IPS DF 6.9 (cell line): ENCODE data around the gene MACROH2A1.

Source experiments
- DNase-seq: peaks from one replicate; pipeline ENCODE4 v3.0.0-alpha.2; 2013; ENCODE audit warnings: low read depth, low spot score
- H3K27ac ChIP-seq: one replicate; pipeline ENCODE4 v1.5.1; 2013; ENCODE audit warnings: low read length, control low read depth
- H3K27me3 ChIP-seq: 2 replicates; pipeline ENCODE4 v1.6.1; 2013; ENCODE audit warnings: mild to moderate bottlenecking, low read length; ENCODE audit not compliant: control insufficient read depth, insufficient read depth
- H3K36me3 ChIP-seq: 2 replicates; pipeline ENCODE4 v1.6.1; 2013; ENCODE audit warnings: low read length; ENCODE audit not compliant: control insufficient read depth, insufficient read depth
- H3K4me1 ChIP-seq: 2 replicates; pipeline ENCODE4 v1.6.1; 2013; ENCODE audit warnings: low read length; ENCODE audit not compliant: control insufficient read depth, insufficient read depth
- H3K4me3 ChIP-seq: 2 replicates; pipeline ENCODE4 v1.5.1; 2013; ENCODE audit warnings: mild to moderate bottlenecking, low read length
- H3K9me3 ChIP-seq: 2 replicates; pipeline ENCODE4 v1.6.1; 2013; ENCODE audit warnings: low read length, inconsistent platforms; ENCODE audit not compliant: control insufficient read depth, insufficient read depth
- WGBS: extraction: QIAGEN DNeasy Blood & Tissue Kit; methylation state at CpG from one replicate; pipeline ENCODE4 v1.1.7; 2013; ENCODE audit warnings: mixed read lengths, missing lambda C conversion rate; ENCODE audit not compliant: insufficient read length, insufficient coverage; 5-methylcytosine and 5-hydroxymethylcytosine counted together

The MACROH2A1 gene

GRCh38 chr5:135315386-135315785, 83.6 kb downstream of the MACROH2A1 start:
- H3K27me3 ChIP-seq, result no peaks in the 10 kb centered on the region
- WGBS, result no CpG with 5 or more reads among the region's 2 CpGs
- no peak for DNase-seq
- no peak overlapping the region for H3K4me3 ChIP-seq
- no peaks in the 10 kb centered on the region for H3K9me3 ChIP-seq
- no peaks in the 10 kb centered on the region for H3K36me3 ChIP-seq
- no peaks in the 10 kb centered on the region for H3K4me1 ChIP-seq
- H3K27ac ChIP-seq, result no peak overlapping the region

GRCh38 chr5:135313946-135314345, 85.1 kb downstream of the MACROH2A1 start:
- WGBS, result no CpG with 5 or more reads among the region's 2 CpGs
- Histone ChIP-seq H3K4me1 (no peaks in the 10 kb centered on the region), H3K9me3 (no peaks in the 10 kb centered on the region), H3K27me3 (no peaks in the 10 kb centered on the region), H3K27ac (no peak overlapping the region), H3K36me3 (no peaks in the 10 kb centered on the region), H3K4me3 (no peak overlapping the region)
- DNase-seq, result no peak

GRCh38 chr5:135313405-135313804, 85.6 kb downstream of the MACROH2A1 start:
- Histone ChIP-seq H3K36me3 (no peaks in the 10 kb centered on the region), H3K27me3 (no peaks in the 10 kb centered on the region), H3K9me3 (no peaks in the 10 kb centered on the region), H3K4me3 (no peak overlapping the region), H3K4me1 (no peaks in the 10 kb centered on the region), H3K27ac (no peak overlapping the region)
- WGBS, result no CpG with 5 or more reads among the region's 4 CpGs
- no peak for DNase-seq

- 0 out of 2 replicates have a peak, but pooled peaks cover 1% of the 10 kb centered on the region for H3K4me1 ChIP-seq
- no peaks in the 10 kb centered on the region for H3K27me3 ChIP-seq
- H3K36me3 ChIP-seq, result no peaks in the 10 kb centered on the region
- WGBS, result no CpG with 5 or more reads among the region's 10 CpGs
- no peak overlapping the region for H3K4me3 ChIP-seq
- no peak overlapping the region for H3K27ac ChIP-seq
- no peaks in the 10 kb centered on the region for H3K9me3 ChIP-seq
- no peak for DNase-seq
These were observed 86.6 kb downstream of the MACROH2A1 start for GRCh38 chr5:135312255-135312935.

GRCh38 chr5:135310328-135310989, 88.6 kb downstream of the MACROH2A1 start:
- no CpG with 5 or more reads among the region's 5 CpGs for WGBS
- H3K4me1 ChIP-seq, result 0 out of 2 replicates have a peak, but pooled peaks cover 1% of the 10 kb centered on the region
- H3K36me3 ChIP-seq, result no peaks in the 10 kb centered on the region
- no peaks in the 10 kb centered on the region for H3K27me3 ChIP-seq
- no peak overlapping the region for H3K27ac ChIP-seq
- DNase-seq, result no peak
- no peak overlapping the region for H3K4me3 ChIP-seq
- H3K9me3 ChIP-seq, result no peaks in the 10 kb centered on the region

- Histone ChIP-seq H3K9me3 (no peaks in the 10 kb centered on the region), H3K36me3 (no peaks in the 10 kb centered on the region), H3K4me1 (0 out of 2 replicates have a peak, but pooled peaks cover 1% of the 10 kb centered on the region), H3K27me3 (no peaks in the 10 kb centered on the region), H3K27ac (no peak overlapping the region), H3K4me3 (no peak overlapping the region)
- no CpG with 5 or more reads among the region's 7 CpGs for WGBS
- no peak for DNase-seq
These were observed 89.4 kb downstream of the MACROH2A1 start for GRCh38 chr5:135309391-135310327.

GRCh38 chr5:135308752-135309151, 90.3 kb downstream of the MACROH2A1 start:
- Histone ChIP-seq H3K4me3 (no peak overlapping the region), H3K9me3 (no peaks in the 10 kb centered on the region), H3K36me3 (no peaks in the 10 kb centered on the region), H3K27me3 (no peaks in the 10 kb centered on the region), H3K4me1 (peaks cover 1% of the 10 kb centered on the region; the same call in 1 of the 2 replicates), H3K27ac (no peak overlapping the region)
- no CpG with 5 or more reads among the region's 5 CpGs for WGBS
- DNase-seq, result no peak

GRCh38 chr5:135308245-135308644, 90.8 kb downstream of the MACROH2A1 start:
- Histone ChIP-seq H3K4me3 (no peak overlapping the region), H3K9me3 (no peaks in the 10 kb centered on the region), H3K36me3 (no peaks in the 10 kb centered on the region), H3K27me3 (no peaks in the 10 kb centered on the region), H3K4me1 (peaks cover 1% of the 10 kb centered on the region; the same call in 1 of the 2 replicates), H3K27ac (no peak overlapping the region)
- no CpG with 5 or more reads among the region's 7 CpGs for WGBS
- no peak for DNase-seq

GRCh38 chr5:135307143-135307903, 91.7 kb downstream of the MACROH2A1 start:
- no peak for DNase-seq
- no peak overlapping the region for H3K27ac ChIP-seq
- H3K4me3 ChIP-seq, result no peak overlapping the region
- WGBS, result no CpG with 5 or more reads among the region's 23 CpGs
- H3K36me3 ChIP-seq, result no peaks in the 10 kb centered on the region
- peaks cover 1% of the 10 kb centered on the region; the same call in 1 of the 2 replicates for H3K4me1 ChIP-seq
- H3K27me3 ChIP-seq, result no peaks in the 10 kb centered on the region
- H3K9me3 ChIP-seq, result no peaks in the 10 kb centered on the region
